Prostate gland (tissue), 2 donors: Measurements from ENCODE around the gene IDH3G. TPM values are rescaled to one million over a fixed set of nuclear protein-coding genes. Genes with fewer than 3 reads are reported as not detected.

Source experiments
- DNase-seq: peaks from one replicate; pipeline ENCODE4 v3.0.0-alpha.2; 2019; ENCODE audit warnings: low spot score
- H3K27ac ChIP-seq, 2 donors: fragments of 200-600 bp; sonication (generic); 2 replicates each; pipeline ENCODE4 v1.5.1; 2017 to 2019
- H3K27me3 ChIP-seq: fragments of 200-600 bp; sonication (generic); replicated peaks from 2 replicates; pipeline ENCODE4 v1.5.1; 2019; ENCODE audit not compliant: insufficient read depth
- H3K36me3 ChIP-seq, 2 donors: fragments of 200-600 bp; sonication (generic); 1 replicate in 1 of 2; 2 replicates in 1 of 2; pipeline versions ENCODE4 v1.5.1 to v1.8.1; 2017 to 2019
- H3K4me1 ChIP-seq: fragments of 200-600 bp; sonication (generic); replicated peaks from 2 replicates; pipeline ENCODE4 v1.5.1; 2019
- H3K4me3 ChIP-seq, 2 donors: fragments of 200-600 bp; sonication (generic); 2 replicates each; pipeline ENCODE4 v1.5.1; 2017 to 2019
- H3K9me3 ChIP-seq: fragments of 200-600 bp; sonication (generic); 2 replicates; pipeline ENCODE4 v1.5.1; 2017
- POLR2A ChIP-seq: fragments of 450-650 bp; IDR thresholded peaks from one replicate; pipeline ENCODE4 v1.6.1; 2016; ENCODE audit warnings: antibody characterized with exemption, mild to moderate bottlenecking
- POLR2AphosphoS5 ChIP-seq: sonication (generic); formaldehyde crosslinking; IDR thresholded peaks from one replicate; pipeline ENCODE4 v1.6.1; 2017; ENCODE audit warnings: antibody characterized with exemption
- WGBS: methylation state at CpG from one replicate; pipeline ENCODE4 v1.1.5; 2018; 5-methylcytosine and 5-hydroxymethylcytosine counted together
- intact Hi-C: fragments of 100-400 bp; cut with DNase I; formaldehyde crosslinking; loops from one replicate; pipeline ENCODE4 v1.14.2; 2022
- total RNA-seq, 2 donors: library from RNA; depleted of rRNA; stranded (reverse); fragments of >200 nt; gene quantifications; one replicate each; pipeline ENCODE4 v1.1.0, GENCODE V29; 2016
- TF ChIP-seq, protein P1 (sequence below), 4 experiments: fragments of 200-600 bp in 2 of 4; fragments of 450-650 bp in 2 of 4; sonication (generic) in 2 of 4; IDR thresholded peaks; 1 replicate in 3 of 4; 2 replicates in 1 of 4; pipeline ENCODE4 v1.5.1; 2016 to 2019; ENCODE audit warnings: antibody characterized with exemption in 4 of 4, mild to moderate bottlenecking in 2 of 4, moderate library complexity in 2 of 4

IDH3G gene
- total RNA-seq, 2 donors from 2014 or later = 106 to 122 TPM

DNA sequence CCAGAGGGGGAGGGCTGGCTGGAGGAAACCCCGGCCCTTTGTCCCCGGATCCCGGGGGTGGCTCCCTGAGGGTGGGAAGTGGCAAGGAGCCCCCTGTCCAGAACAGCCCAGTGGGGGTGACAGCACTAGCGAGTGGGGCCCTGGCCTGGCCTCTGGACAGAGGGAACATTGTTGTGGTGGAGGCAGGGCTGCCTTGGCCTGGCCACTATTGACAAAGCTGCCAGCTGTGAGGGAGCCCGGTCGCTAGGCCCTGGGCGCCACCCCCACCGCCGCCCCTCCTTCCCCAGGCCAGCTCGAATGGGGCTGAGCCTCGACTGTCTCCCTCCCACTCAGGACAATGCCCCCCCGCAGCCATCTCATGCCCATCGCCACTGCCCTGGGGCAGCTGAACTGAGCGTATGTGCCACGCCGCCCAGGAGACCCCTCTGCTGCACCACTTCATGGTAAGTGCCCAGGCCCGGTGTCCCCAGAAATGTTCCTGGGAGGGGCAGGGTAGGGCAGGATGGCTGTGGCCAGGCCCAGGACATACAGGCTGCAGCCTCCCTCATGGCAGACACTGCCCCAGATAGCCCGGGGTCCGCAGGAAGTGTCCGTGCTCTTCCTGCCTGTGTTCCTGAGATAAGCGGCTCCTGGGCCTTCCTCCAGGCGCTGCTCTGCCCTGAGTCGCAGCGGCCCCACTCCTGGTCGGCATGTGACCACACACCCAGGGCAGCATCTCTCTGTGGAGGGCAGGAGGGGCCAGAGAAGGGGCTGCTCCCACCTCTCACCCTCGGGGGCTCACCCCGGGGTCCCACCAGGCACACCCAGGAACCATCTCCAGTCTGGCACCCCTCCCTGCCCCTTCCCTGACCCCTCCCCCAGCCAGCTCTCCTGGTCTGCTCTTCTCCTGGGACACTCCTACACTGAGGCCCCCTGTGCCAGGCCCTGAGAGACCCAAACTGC is 28.8 kb downstream of the IDH3G start:
- no peaks in the 10 kb centered on the region for H3K4me1 ChIP-seq
- H3K36me3 ChIP-seq = no peaks in the 10 kb centered on the region
- intact Hi-C loops = no loop called here
- no peaks in the 10 kb centered on the region for H3K9me3 ChIP-seq
- TF ChIP-seq POLR2A (no peak), POLR2AphosphoS5 (no peak)
- TF ChIP-seq, protein P1, sequence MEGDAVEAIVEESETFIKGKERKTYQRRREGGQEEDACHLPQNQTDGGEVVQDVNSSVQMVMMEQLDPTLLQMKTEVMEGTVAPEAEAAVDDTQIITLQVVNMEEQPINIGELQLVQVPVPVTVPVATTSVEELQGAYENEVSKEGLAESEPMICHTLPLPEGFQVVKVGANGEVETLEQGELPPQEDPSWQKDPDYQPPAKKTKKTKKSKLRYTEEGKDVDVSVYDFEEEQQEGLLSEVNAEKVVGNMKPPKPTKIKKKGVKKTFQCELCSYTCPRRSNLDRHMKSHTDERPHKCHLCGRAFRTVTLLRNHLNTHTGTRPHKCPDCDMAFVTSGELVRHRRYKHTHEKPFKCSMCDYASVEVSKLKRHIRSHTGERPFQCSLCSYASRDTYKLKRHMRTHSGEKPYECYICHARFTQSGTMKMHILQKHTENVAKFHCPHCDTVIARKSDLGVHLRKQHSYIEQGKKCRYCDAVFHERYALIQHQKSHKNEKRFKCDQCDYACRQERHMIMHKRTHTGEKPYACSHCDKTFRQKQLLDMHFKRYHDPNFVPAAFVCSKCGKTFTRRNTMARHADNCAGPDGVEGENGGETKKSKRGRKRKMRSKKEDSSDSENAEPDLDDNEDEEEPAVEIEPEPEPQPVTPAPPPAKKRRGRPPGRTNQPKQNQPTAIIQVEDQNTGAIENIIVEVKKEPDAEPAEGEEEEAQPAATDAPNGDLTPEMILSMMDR (IDR thresholded peaks at IDR 0.05) = no peak
- H3K27ac ChIP-seq = peak overlapping the region; percentile 58
- no peaks in the 10 kb centered on the region for H3K27me3 ChIP-seq
- DNase-seq = no peak
- peak overlapping the region; percentile 21 to 34 for H3K4me3 ChIP-seq
- no CpG with 5 or more reads among the region's 27 CpGs for WGBS

DNA sequence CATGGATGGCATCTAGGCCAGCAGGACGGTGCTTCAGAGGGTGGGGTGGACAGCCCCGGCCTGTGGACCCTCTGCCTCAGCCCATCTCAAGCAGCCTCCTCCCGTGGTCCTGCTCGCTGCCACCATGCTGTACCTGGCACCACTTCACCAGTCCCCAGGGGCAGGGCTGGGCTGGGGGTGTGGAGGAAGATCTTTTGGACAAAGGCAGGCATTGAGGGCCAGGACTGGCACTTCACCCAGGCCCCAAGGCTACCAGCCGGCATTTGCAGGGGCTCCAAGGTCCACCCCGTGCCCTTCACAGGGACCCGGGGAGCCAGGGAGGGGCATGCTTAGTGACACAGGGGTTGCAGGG is 29.4 kb downstream of the IDH3G start:
- WGBS = no CpG with 5 or more reads among the region's 7 CpGs

DNA sequence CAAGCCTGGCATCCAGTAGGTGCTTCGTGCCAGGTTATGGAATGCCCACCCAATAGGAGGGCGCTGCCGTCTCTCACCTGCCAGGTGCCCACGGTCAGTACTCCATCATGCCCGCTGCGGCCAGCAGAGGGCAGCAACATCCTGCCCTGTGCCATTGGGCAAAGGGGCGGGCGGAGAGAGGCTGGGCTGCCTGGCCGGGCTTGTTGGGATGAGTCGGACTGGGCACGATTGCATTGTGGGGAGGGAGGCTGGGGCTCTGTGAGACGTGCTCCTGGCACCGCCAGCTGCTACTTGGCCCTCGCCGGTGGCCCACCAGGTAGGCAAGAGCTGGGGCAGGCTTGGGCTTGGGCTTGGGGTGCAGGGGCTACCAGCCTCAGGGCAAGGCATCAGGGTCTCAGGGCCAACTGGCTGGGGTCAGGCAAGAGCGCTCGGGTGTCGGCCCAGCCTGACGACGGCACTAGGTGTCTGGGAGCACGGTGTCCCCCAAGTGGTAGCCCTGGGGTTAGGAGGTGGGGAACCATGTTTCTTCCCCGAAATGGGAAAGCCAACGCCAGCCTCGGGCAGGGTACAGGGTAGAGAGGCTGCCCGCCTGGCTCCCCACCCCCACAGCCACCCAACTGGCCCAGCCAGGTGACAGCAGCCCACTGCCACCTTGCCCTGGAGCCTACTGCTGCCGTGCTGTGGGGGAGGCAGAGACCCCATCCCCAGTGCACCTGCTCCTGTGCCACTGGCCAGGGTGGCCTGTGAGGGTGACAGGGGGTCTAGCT is 30.0 kb downstream of the IDH3G start, which contains the start of gene PLXNB3:
PLXNB3 (plus strand) TSS at position 261 of the 767 bp plus-strand sequence. CDS start 1,287 bp downstream, outside the sequence.
- no CpG with 5 or more reads among the region's 26 CpGs for WGBS
- peak within 1 kb of the TSS; percentile 58 for H3K27ac ChIP-seq
- DNase-seq = peak; percentile 79
- no peaks in the 10 kb centered on the region for H3K4me1 ChIP-seq
- peak within 1 kb of the TSS; percentile 21 to 34 for H3K4me3 ChIP-seq
- H3K36me3 ChIP-seq = no peaks in the 10 kb centered on the region
- intact Hi-C loops = loop anchor here (5.0 kb wide), 1 partner anchor 183 kb away; no protein-coding TSS in a partner anchor
- TF ChIP-seq POLR2AphosphoS5 = peak; percentile 66
- TF ChIP-seq, protein P1 (IDR thresholded peaks at IDR 0.05) = peak; percentile 51 to 91 (median 83)
- TF ChIP-seq POLR2A = peak; percentile 50
- H3K27me3 ChIP-seq = no peaks in the 10 kb centered on the region
- H3K9me3 ChIP-seq = no peaks in the 10 kb centered on the region

More for the DNA sequence above, 29.4 kb downstream of the IDH3G start:
- Histone ChIP-seq H3K9me3 (no peaks in the 10 kb centered on the region), H3K4me3 (peak overlapping the region; percentile 21 to 34), H3K36me3 (no peaks in the 10 kb centered on the region), H3K4me1 (no peaks in the 10 kb centered on the region), H3K27ac (peak overlapping the region; percentile 58), H3K27me3 (no peaks in the 10 kb centered on the region)
- TF ChIP-seq, protein P1 (IDR thresholded peaks at IDR 0.05) = no peak
- TF ChIP-seq POLR2AphosphoS5 (no peak), POLR2A (no peak)
- intact Hi-C loops = loop anchor here (5.0 kb wide), 1 partner anchor 183 kb away; no protein-coding TSS in a partner anchor
- no peak for DNase-seq

DNA sequence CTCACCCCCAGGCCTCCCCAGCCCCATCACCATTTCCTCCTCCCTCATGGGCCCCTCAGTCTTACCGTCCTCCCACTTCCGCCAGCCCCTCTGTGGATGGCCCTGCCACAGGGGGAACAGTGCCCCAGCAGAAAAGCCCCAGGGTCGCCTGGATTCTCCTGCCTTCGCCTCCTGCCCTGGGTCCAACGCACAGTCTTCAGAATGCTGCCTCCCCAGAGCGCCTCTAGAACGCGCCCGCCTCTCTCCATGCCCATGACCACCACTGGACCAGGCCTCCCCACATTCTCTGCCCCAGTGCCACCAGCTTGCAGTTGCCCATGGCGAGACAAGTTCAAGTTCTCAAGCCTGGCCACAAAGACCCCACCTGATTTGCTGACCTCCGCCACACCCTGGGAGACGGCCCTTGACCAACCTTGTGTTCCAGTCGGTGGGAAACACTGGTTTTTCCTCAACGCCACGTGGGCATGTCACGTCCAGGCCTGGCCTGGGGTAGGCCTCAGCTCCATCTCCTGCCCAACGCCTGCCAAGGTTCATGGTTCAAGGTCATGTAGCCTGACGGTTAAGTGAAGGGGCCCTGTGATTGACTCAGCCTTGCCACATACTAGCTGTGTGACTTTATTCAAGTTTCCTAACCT is 30.8 kb downstream of the IDH3G start:
- H3K36me3 ChIP-seq = no peaks in the 10 kb centered on the region
- H3K27me3 ChIP-seq = no peaks in the 10 kb centered on the region
- H3K4me3 ChIP-seq = no peak overlapping the region
- intact Hi-C loops = loop anchor here (5.0 kb wide), 1 partner anchor 184 kb away; no protein-coding TSS in a partner anchor
- no peak overlapping the region for H3K27ac ChIP-seq
- no peak for TF ChIP-seq POLR2AphosphoS5
- TF ChIP-seq POLR2A = no peak
- TF ChIP-seq, protein P1 (IDR thresholded peaks at IDR 0.05) = no peak
- H3K4me1 ChIP-seq = no peaks in the 10 kb centered on the region
- DNase-seq = no peak
- 84% methylated on average over 18 of the region's 18 CpGs for WGBS
- H3K9me3 ChIP-seq = no peaks in the 10 kb centered on the region
